NCI-H1694 treated with DMSO at 0.1 percent for 48 hours (cell line): Measurements from ENCODE around the gene PSPH.
"Not testable (repeated sequence)": the region's sequence is repeated elsewhere in the genome, so short reads cannot be mapped to it uniquely, and the experiment has no call there.

Source experiments
- DNase-seq: peaks from one replicate; lab custom pipeline; 2025; lab: John Stamatoyannopoulos, UW

Gene PSPH

GRCh38 chr7:56051339-56052191 is at the start of gene PSPH, which contains the start of gene CCT6A:
PSPH (minus strand) TSS chr7:56051444; CDS start chr7:56021212, 30,232 bp downstream.
CCT6A (plus strand) TSS chr7:56051765; CDS start chr7:56051849, 84 bp downstream.
- peak; percentile 98 for DNase-seq

GRCh38 chr7:56099653-56100052 is 48.4 kb upstream of the PSPH start:
- DNase-seq, result no peak

DNA sequence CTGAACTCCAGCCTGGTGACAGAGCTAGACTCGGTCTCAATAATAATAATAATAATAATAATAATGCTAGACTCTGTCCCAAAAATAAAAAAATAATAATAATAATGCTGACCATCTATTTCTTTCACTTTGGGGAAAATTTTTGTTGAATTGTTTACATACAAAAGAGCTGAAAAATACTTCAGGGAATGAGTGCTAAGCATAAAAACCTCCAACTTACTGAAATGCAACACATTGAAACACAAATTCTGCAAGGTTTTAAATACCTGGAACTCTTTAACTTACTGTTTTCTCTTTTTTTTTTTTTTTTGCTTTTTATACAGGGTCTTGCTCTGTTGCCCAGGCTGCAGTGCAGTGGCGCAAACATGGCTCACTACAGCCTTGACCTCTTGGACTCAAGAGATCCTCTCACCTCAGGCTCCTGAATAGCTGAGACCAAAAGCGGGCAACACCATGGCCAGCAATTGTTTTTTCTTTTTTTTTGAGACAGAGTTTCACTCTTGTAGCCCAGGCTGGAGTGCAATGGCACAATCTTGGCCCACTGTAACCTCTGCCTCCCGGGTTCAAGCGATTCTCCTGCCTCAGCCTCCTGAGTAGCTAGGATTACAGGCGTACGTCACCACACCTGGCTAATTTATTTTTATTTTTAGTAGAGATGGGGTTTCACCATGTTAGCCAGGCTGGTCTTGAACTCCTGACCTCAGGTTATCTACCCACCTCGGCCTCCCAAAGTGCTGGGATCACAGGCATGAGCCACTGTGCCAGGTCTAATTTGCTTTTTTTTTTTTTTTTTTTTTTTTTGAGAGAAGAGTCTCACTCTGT is 47.2 kb upstream of the PSPH start:
- not testable (repeated sequence) for DNase-seq

DNA sequence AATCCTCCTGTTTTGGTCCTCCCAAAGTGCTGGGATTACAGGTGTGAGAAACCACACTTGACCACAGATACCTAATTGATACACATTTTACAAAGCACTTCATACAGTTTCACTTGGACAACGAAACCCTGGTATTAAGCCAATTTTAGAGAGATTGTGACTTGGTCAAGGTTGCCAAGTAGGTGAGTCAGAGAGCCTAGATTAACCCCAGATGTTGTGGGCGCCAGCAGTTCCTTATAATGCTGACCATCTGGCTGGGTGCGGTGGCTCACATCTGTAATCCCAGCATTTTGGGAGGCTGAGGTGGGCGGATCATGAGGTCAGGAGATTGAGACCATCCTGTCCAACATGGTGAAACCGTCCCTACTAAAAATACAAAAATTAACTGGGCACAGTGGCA is 46.5 kb upstream of the PSPH start:
- no peak for DNase-seq

DNA sequence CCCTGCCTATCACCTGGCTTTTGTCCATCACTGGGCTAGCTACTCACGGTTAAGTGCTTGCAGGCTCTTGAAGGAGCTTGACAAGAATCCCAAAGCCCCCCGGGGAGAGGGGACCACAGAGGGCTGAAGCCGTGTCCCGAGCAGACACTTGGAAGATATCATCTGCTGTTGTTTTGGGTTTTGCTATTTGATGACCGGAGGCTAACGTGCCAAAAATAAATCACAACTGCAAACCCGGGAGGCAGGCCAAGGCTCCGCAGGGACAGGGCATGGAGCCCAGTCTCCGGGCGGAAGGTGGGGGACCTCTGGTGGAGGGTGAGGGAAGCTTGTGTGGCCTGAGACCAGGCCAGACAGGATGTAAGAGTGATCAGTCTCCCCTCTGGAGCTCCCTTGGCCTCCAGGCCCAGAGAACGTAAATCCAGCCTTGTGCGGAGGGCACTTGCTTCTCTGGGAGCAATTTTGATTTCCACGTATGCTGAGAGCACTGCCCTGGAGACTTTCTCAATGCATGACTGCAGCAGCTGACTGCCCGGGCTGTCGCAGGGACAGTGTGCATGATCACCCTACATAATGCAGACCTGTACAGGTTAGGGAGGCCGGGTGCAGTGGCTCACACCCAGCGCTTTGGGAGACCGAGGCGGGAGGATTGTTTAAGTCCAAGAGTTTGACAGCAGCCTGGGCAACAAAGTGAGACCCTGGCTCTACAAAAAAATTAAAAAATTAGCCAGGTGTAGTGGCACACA is 41.7 kb upstream of the PSPH start, which contains the start of gene PHKG1:
Gene PHKG1, minus strand, starts transcription at position 164 of the 743 bp plus-strand sequence. CDS start 4,011 bp downstream, outside the sequence.
- DNase-seq, result peak; percentile 36

DNA sequence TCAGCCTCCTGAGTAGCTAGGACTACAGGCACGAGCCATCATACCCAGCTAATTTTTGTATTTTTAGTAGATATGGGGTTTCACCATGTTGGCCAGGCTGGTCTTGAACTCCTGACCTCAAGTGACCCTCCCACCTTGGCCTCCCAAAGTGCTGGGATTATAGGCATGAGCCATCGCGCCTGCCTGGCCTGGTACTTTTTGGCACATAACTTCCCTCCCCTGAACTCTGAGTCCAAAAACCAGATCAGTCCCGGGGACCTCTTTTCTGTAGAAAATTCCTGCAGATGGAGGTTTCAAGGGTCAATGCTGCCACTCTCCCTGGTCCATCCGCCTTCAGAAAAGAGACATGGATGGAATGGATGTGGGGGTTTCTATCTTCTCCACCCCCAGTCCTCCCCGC is 41.1 kb upstream of the PSPH start:
- not testable (repeated sequence) for DNase-seq

DNA sequence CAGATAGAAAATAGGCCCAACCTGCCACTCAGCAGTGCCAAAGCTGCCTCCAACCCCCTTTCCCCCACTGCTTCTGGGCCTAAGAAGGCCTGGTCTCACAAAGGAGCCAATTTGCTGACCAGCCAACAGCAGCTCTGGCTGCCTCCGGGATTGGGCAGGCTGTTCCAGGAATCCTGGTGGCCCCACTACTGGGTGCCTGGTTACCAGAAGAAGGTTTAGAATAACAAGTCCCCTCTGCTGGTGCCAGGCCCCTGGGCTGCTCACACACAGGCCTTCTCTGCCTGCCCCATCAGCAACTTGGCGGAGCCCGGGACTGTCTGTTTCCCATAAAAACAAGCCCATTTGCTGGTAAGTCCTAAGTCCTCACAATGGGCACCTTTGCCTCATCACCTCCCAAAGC is 40.3 kb upstream of the PSPH start:
- no peak for DNase-seq

DNA sequence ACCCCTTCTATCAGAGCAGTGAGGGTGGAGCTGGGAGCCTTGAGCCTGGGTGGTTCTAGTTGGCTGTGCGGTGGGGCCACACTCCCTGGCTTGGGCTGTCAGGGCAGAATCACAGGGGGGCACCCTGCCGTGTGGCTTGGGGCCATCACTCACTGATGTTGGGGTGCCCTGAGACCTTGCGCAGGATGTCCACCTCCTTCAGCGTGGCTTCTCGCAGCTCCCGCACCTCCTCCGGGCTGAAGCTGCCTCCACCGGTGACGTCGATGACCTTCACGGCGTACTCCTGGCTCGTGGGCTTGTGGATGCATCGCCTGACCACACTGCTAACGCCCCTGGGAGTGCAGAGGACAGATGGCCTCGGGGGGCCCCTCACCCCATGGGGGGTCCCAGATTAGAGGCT is 36.2 kb upstream of the PSPH start:
- no peak for DNase-seq

- no peak for DNase-seq
Observed at GRCh38 chr7:56086761-56087160, 35.5 kb upstream of the PSPH start.

GRCh38 chr7:56083150-56083785 is 32.0 kb upstream of the PSPH start:
- DNase-seq, result peak; percentile 75

DNA sequence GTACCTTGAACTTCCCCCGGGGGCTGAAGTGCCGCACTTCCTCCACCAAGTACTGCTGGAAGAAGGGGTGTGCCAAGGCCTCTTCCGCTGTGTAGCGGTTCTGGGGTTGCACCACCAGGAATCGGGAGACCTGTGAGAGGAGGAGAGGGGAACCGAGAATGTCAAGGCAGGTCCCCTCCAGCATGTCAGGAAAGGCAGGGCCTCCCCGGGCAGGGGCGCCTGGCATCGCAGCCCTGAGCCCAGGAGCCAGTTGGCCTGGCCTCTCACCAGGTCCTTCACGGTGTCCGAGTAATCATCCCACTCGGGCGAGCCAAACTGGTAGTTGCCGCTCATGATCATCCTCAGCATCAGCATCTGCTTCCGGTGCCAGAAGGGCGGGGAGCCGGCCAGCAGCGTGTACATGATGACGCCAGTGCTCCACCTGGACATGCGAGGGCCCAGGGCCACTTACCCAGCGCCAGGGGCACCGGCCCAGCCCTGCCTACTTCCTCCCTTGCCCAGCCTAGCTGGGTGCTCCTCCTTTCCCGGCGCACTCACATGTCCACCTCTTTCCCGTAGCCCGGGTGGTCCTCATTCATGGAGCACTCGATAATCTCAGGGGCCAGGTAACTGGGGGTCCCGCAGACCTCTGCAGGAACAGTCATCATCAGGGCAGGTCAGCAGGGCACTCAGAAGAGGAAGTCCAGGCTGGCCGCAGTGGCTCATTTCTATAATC is 30.5 kb upstream of the PSPH start:
- no peak for DNase-seq

- not testable (repeated sequence) for DNase-seq
Observed at GRCh38 chr7:56080726-56081435, 29.6 kb upstream of the PSPH start.

GRCh38 chr7:56079450-56080185 is 28.4 kb upstream of the PSPH start:
- DNase-seq, result peak; percentile 67

GRCh38 chr7:56078196-56078595 is 27.0 kb upstream of the PSPH start:
- no peak for DNase-seq

GRCh38 chr7:56077681-56078080 is 26.4 kb upstream of the PSPH start:
- no peak for DNase-seq

- peak; percentile 61 for DNase-seq
Observed at GRCh38 chr7:56074371-56074791, 23.1 kb upstream of the PSPH start.

GRCh38 chr7:56066376-56066775 is 15.1 kb upstream of the PSPH start:
- DNase-seq, result not testable (repeated sequence)

- peak; percentile 72 for DNase-seq
Observed at GRCh38 chr7:56063882-56064625, 12.8 kb upstream of the PSPH start, which contains the start of gene SUMF2. SUMF2 (plus strand) TSS chr7:56064286; CDS start chr7:56064312, 26 bp downstream.

- DNase-seq, result no peak
Observed at GRCh38 chr7:56063500-56063881, 12.2 kb upstream of the PSPH start.
